Left kidney (tissue), 2 donors: ENCODE measurements around the gene NEGR1. TPM values are rescaled to one million over a fixed set of nuclear protein-coding genes. Genes with fewer than 3 reads are reported as not detected.

ENCODE experiments used
- DNase-seq: peaks from one replicate; pipeline ENCODE4 v3.0.0-alpha.2; 2013
- polyA plus RNA-seq: library from polyadenylated mRNA; unstranded; fragments of 120-200 nt; gene quantifications from one replicate; pipeline ENCODE4 v1.2.1, GENCODE V29; 2013; ENCODE audit not compliant: insufficient read length

The NEGR1 gene
- polyA plus RNA-seq, 1 donor = 4.9 TPM

GRCh38 chr1:71850515-71850914 lies 431.8 kb downstream of the NEGR1 start:
- no peak for DNase-seq

- no peak for DNase-seq
Measured at GRCh38 chr1:71843012-71843411, 439.3 kb downstream of the NEGR1 start.

- DNase-seq = no peak
Measured at GRCh38 chr1:71839876-71840275, 442.5 kb downstream of the NEGR1 start.

GRCh38 chr1:71836904-71837303 lies 445.4 kb downstream of the NEGR1 start:
- no peak for DNase-seq

GRCh38 chr1:71835442-71835813 lies 446.9 kb downstream of the NEGR1 start:
- DNase-seq = no peak

GRCh38 chr1:71834601-71835441 lies 447.5 kb downstream of the NEGR1 start:
- DNase-seq = no peak

GRCh38 chr1:71831646-71832045 lies 450.7 kb downstream of the NEGR1 start:
- DNase-seq = no peak

GRCh38 chr1:71829346-71829745 lies 453.0 kb downstream of the NEGR1 start:
- DNase-seq = no peak

GRCh38 chr1:71828431-71829012 lies 453.8 kb downstream of the NEGR1 start:
- no peak for DNase-seq

- no peak for DNase-seq
Measured at GRCh38 chr1:71823708-71824305, 458.5 kb downstream of the NEGR1 start.

- DNase-seq = no peak
Measured at GRCh38 chr1:71817028-71817427, 465.3 kb downstream of the NEGR1 start.

- DNase-seq = no peak
Measured at GRCh38 chr1:71809085-71809484, 473.3 kb downstream of the NEGR1 start.

GRCh38 chr1:71804140-71804539 lies 478.2 kb downstream of the NEGR1 start:
- no peak for DNase-seq

- no peak for DNase-seq
Measured at GRCh38 chr1:71796006-71796405, 486.3 kb downstream of the NEGR1 start.

GRCh38 chr1:71792264-71792663 lies 490.1 kb downstream of the NEGR1 start:
- DNase-seq = no peak

- DNase-seq = no peak
Measured at GRCh38 chr1:71788113-71788512, 494.2 kb downstream of the NEGR1 start.

- DNase-seq = no peak
Measured at GRCh38 chr1:71787699-71788098, 494.6 kb downstream of the NEGR1 start.

GRCh38 chr1:71786218-71786617 lies 496.1 kb downstream of the NEGR1 start:
- no peak for DNase-seq

GRCh38 chr1:71785450-71785849 lies 496.9 kb downstream of the NEGR1 start:
- DNase-seq = peak; percentile 13

GRCh38 chr1:71785000-71785399 lies 497.3 kb downstream of the NEGR1 start:
- DNase-seq = no peak

- peak; percentile 6 for DNase-seq
Measured at GRCh38 chr1:71784241-71784640, 498.1 kb downstream of the NEGR1 start.

GRCh38 chr1:71783071-71783470 lies 499.3 kb downstream of the NEGR1 start:
- no peak for DNase-seq

GRCh38 chr1:71781450-71781849 lies 500.9 kb downstream of the NEGR1 start:
- DNase-seq = no peak

- DNase-seq = no peak
Measured at GRCh38 chr1:71780681-71781080, 501.7 kb downstream of the NEGR1 start.
